WTC11 (cell line): ENCODE data around the gene R3HDM1. TPM values are rescaled to one million over a fixed set of nuclear protein-coding genes. Genes with fewer than 3 reads are reported as not detected.

ENCODE experiments used
- ATAC-seq: fragments of 200-7000 bp; cut with Tn5 transposase; 2 replicates; pipeline ENCODE4 v1.10.0; 2021; ENCODE audit warnings: mild to moderate bottlenecking, moderate library complexity
- CTCF ChIA-PET: fragments of 300-600 bp; sonication (Branson Sonifier 250); formaldehyde crosslinking; loops from one replicate; lab custom pipeline; 2021; ENCODE audit warnings: antibody characterized with exemption; lab: Charles Lee
- POLR2A ChIA-PET: fragments of 350-600 bp; sonication (Branson Sonifier 250); formaldehyde crosslinking; loops from one replicate; lab custom pipeline; 2021; ENCODE audit warnings: antibody characterized with exemption; lab: Charles Lee
- DNase-seq: peaks from one replicate; pipeline ENCODE4 v3.0.0; 2021; ENCODE audit warnings: low spot score
- H3K27ac Mint-ChIP-seq: 2 replicates; pipeline ENCODE4 v1.8.0; 2021; ENCODE audit warnings: mixed read lengths
- H3K27me3 Mint-ChIP-seq: 2 replicates; pipeline ENCODE4 v1.8.0; 2021; ENCODE audit warnings: low read depth, mild to moderate bottlenecking, moderate library complexity, mixed read lengths
- H3K36me3 Mint-ChIP-seq: 2 replicates; pipeline ENCODE4 v1.8.0; 2021; ENCODE audit warnings: mixed read lengths
- H3K4me1 Mint-ChIP-seq: 2 replicates; pipeline ENCODE4 v1.8.0; 2022; ENCODE audit warnings: mixed read lengths
- H3K4me3 Mint-ChIP-seq: 2 replicates; pipeline ENCODE4 v1.8.0; 2021; ENCODE audit warnings: mild to moderate bottlenecking, moderate library complexity, mixed read lengths
- H3K9me3 Mint-ChIP-seq: 2 replicates; pipeline ENCODE4 v1.8.0; 2021; ENCODE audit warnings: mixed read lengths
- AFF4 ChIP-seq: sonication (generic); formaldehyde crosslinking; IDR thresholded peaks from 2 replicates; pipeline ENCODE4 v1.8.1; 2023; ENCODE audit warnings: mild to moderate bottlenecking, missing genetic modification reagents, borderline replicate concordance
- ATF3 ChIP-seq: sonication (generic); formaldehyde crosslinking; conservative IDR thresholded peaks from 2 replicates; pipeline ENCODE4 v1.8.1; 2022; ENCODE audit warnings: mild to moderate bottlenecking, missing genetic modification reagents
- CDX4 ChIP-seq: fragments of 250-450 bp; sonication (Bioruptor Pico); IDR thresholded peaks from 2 replicates; pipeline ENCODE4 v1.9.0; 2021; ENCODE audit warnings: moderate library complexity, mild to moderate bottlenecking, inconsistent platforms, borderline replicate concordance
- CTCF ChIP-seq: fragments of 200-600 bp; IDR thresholded peaks from 2 replicates; pipeline ENCODE4 v1.8.0; 2022; ENCODE audit warnings: antibody characterized with exemption
- ELF4 ChIP-seq: sonication (generic); formaldehyde crosslinking; IDR thresholded peaks from 2 replicates; pipeline ENCODE4 v1.8.1; 2022; ENCODE audit warnings: low read depth, mild to moderate bottlenecking, moderate library complexity, missing genetic modification reagents
- ESRRA ChIP-seq: sonication (generic); formaldehyde crosslinking; IDR thresholded peaks from 2 replicates; pipeline ENCODE4 v1.8.1; 2022; ENCODE audit warnings: mild to moderate bottlenecking, missing genetic modification reagents, borderline replicate concordance
- FOXK1 ChIP-seq: sonication (generic); formaldehyde crosslinking; IDR thresholded peaks from 2 replicates; pipeline ENCODE4 v1.8.0; 2022; ENCODE audit warnings: mild to moderate bottlenecking, moderate library complexity, missing genetic modification reagents
- FOXP1 ChIP-seq: sonication (generic); formaldehyde crosslinking; IDR thresholded peaks from 2 replicates; pipeline ENCODE4 v1.8.0; 2022; ENCODE audit warnings: missing genetic modification reagents, mild to moderate bottlenecking, moderate library complexity, borderline replicate concordance
- FOXP4 ChIP-seq: sonication (generic); formaldehyde crosslinking; IDR thresholded peaks from 2 replicates; pipeline ENCODE4 v1.8.0; 2022; ENCODE audit warnings: mild to moderate bottlenecking, missing genetic modification reagents
- IRF1 ChIP-seq: sonication (generic); formaldehyde crosslinking; IDR thresholded peaks from 2 replicates; pipeline ENCODE4 v1.8.0; 2023; ENCODE audit warnings: missing genetic modification reagents
- IRF2 ChIP-seq: sonication (generic); formaldehyde crosslinking; IDR thresholded peaks from 2 replicates; pipeline ENCODE4 v1.8.0; 2022; ENCODE audit warnings: low read depth, missing genetic modification reagents, borderline replicate concordance
- JAZF1 ChIP-seq: fragments of 250-450 bp; sonication (Bioruptor Pico); IDR thresholded peaks from 2 replicates; pipeline ENCODE4 v1.9.0; 2021; ENCODE audit warnings: moderate library complexity, mild to moderate bottlenecking, inconsistent platforms
- MLX ChIP-seq: sonication (generic); formaldehyde crosslinking; IDR thresholded peaks from 2 replicates; pipeline ENCODE4 v1.8.1; 2023; ENCODE audit warnings: mild to moderate bottlenecking, missing genetic modification reagents, moderate library complexity
- MYBL2 ChIP-seq: sonication (generic); formaldehyde crosslinking; IDR thresholded peaks from 2 replicates; pipeline ENCODE4 v1.8.1; 2023; ENCODE audit warnings: mild to moderate bottlenecking, moderate library complexity, missing genetic modification reagents
- NR2C2 ChIP-seq: sonication (generic); formaldehyde crosslinking; IDR thresholded peaks from 2 replicates; pipeline ENCODE4 v1.8.0; 2022; ENCODE audit warnings: mild to moderate bottlenecking, missing genetic modification reagents
- NR3C1 ChIP-seq: sonication (generic); formaldehyde crosslinking; conservative IDR thresholded peaks from 2 replicates; pipeline ENCODE4 v1.8.1; 2023; ENCODE audit warnings: low read depth, mild to moderate bottlenecking, missing genetic modification reagents
- RELA ChIP-seq: sonication (generic); formaldehyde crosslinking; IDR thresholded peaks from 2 replicates; pipeline ENCODE4 v1.8.1; 2022; ENCODE audit warnings: missing genetic modification reagents, mild to moderate bottlenecking, borderline replicate concordance
- RORB ChIP-seq: fragments of 250-450 bp; sonication (Bioruptor Pico); IDR thresholded peaks from 2 replicates; pipeline ENCODE4 v1.9.0; 2021; ENCODE audit warnings: mild to moderate bottlenecking
- SOX15 ChIP-seq: fragments of 250-450 bp; sonication (Bioruptor Pico); IDR thresholded peaks from 2 replicates; pipeline ENCODE4 v1.9.0; 2021; ENCODE audit warnings: mild to moderate bottlenecking
- TCF7 ChIP-seq: sonication (generic); formaldehyde crosslinking; IDR thresholded peaks from 2 replicates; pipeline ENCODE4 v1.8.0; 2022; ENCODE audit warnings: mild to moderate bottlenecking, low read depth, missing genetic modification reagents, moderate library complexity
- TEAD1 ChIP-seq: sonication (generic); formaldehyde crosslinking; IDR thresholded peaks from 2 replicates; pipeline ENCODE4 v1.8.0; 2022; ENCODE audit warnings: mild to moderate bottlenecking, missing genetic modification reagents
- TP53 ChIP-seq: sonication (generic); formaldehyde crosslinking; IDR thresholded peaks from 2 replicates; pipeline ENCODE4 v1.8.1; 2023; ENCODE audit warnings: mild to moderate bottlenecking, missing genetic modification reagents
- ZBTB21 ChIP-seq: sonication (generic); formaldehyde crosslinking; IDR thresholded peaks from 2 replicates; pipeline ENCODE4 v1.8.1; 2023; ENCODE audit warnings: mild to moderate bottlenecking, missing genetic modification reagents, borderline replicate concordance
- ZMAT4 ChIP-seq: fragments of 250-450 bp; sonication (Bioruptor Pico); IDR thresholded peaks from 2 replicates; pipeline ENCODE4 v1.9.0; 2021; ENCODE audit warnings: mild to moderate bottlenecking
- ZNF416 ChIP-seq: fragments of 250-450 bp; sonication (Bioruptor Pico); IDR thresholded peaks from 2 replicates; pipeline ENCODE4 v1.9.0; 2021; ENCODE audit warnings: mild to moderate bottlenecking, inconsistent platforms
- total RNA-seq: library from RNA; stranded (reverse); gene quantifications from 3 replicates; pipeline ENCODE4 v1.2.3, GENCODE V29; 2021

Gene R3HDM1
- total RNA-seq, 1 experiment from 2014 or later = 58.4 TPM

GRCh38 chr2:135694711-135695110 lies 163.4 kb downstream of the R3HDM1 start:
- POLR2A ChIA-PET = no interaction called here
- Mint-ChIP-seq H3K27me3 (no peaks in the 10 kb centered on the region), H3K36me3 (peaks cover 16% of the 10 kb centered on the region), H3K27ac (peak overlapping the region; percentile 21; the same call in 1 of the 2 replicates), H3K4me1 (no peaks in the 10 kb centered on the region), H3K4me3 (no peak overlapping the region), H3K9me3 (no peaks in the 10 kb centered on the region)
- no peak for TF ChIP-seq FOXP1
- TF ChIP-seq ZMAT4 = no peak
- TF ChIP-seq IRF1 (CRISPR knock-in tag) = no peak
- no peak for TF ChIP-seq NR3C1 (CRISPR knock-in tag)
- no peak for TF ChIP-seq ATF3 (CRISPR knock-in tag)
- no peak for TF ChIP-seq RELA
- TF ChIP-seq RORB = no peak
- TF ChIP-seq ZBTB21 (CRISPR knock-in tag) = no peak
- TF ChIP-seq JAZF1 = no peak
- TF ChIP-seq MYBL2 (CRISPR knock-in tag) = no peak
- TF ChIP-seq SOX15 (CRISPR knock-in tag) = no peak
- TF ChIP-seq TCF7 (CRISPR knock-in tag) = no peak
- TF ChIP-seq ELF4 (CRISPR knock-in tag) = no peak
- no peak for TF ChIP-seq FOXP4 (CRISPR knock-in tag)
- no peak for TF ChIP-seq CTCF
- no peak for TF ChIP-seq TP53 (CRISPR knock-in tag)
- no peak for TF ChIP-seq ESRRA
- no peak for TF ChIP-seq TEAD1 (CRISPR knock-in tag)
- CTCF ChIA-PET = interaction anchor here (1.3 to 1.9 kb wide), 2 partner anchors 15 to 47 kb away, joined by 3 to 7 read pairs; partner anchors contain the start of gene UBXN4
- DNase-seq = no peak
- ATAC-seq = no peak

- TF ChIP-seq IRF2 (CRISPR knock-in tag) = no peak
- TF ChIP-seq CDX4 (CRISPR knock-in tag) = no peak
- no peak for TF ChIP-seq NR2C2
- TF ChIP-seq AFF4 (CRISPR knock-in tag) = no peak
- TF ChIP-seq ZNF416 = no peak
- TF ChIP-seq FOXK1 (CRISPR knock-in tag) = no peak
- no peak for TF ChIP-seq MLX
- no peak overlapping the region for H3K27ac Mint-ChIP-seq
- ChIA-PET POLR2A (no interaction called here), CTCF (no interaction called here)
- no peak for DNase-seq
- H3K36me3 Mint-ChIP-seq = peaks cover 16% of the 10 kb centered on the region
- no peaks in the 10 kb centered on the region for H3K27me3 Mint-ChIP-seq
- H3K4me3 Mint-ChIP-seq = no peak overlapping the region
- ATAC-seq = no peak
- H3K9me3 Mint-ChIP-seq = no peaks in the 10 kb centered on the region
- no peaks in the 10 kb centered on the region for H3K4me1 Mint-ChIP-seq
Measured at GRCh38 chr2:135698838-135699237, 167.6 kb downstream of the R3HDM1 start.
